ENCODE data around the gene NFATC4.
"Not testable (repeated sequence)": the region's sequence is repeated elsewhere in the genome, so short reads cannot be mapped to it uniquely, and the experiment has no call there.

NFATC4 gene

GRCh38 chr14:24387579-24387978, 19.6 kb downstream of the NFATC4 start:
- not testable (repeated sequence) for H3K4me3 ChIP-seq (ENCODE audit: insufficient read depth, low read depth, low read length); H3K9me3 ChIP-seq (ENCODE audit: control insufficient read depth, low read length); H3K27ac ChIP-seq (ENCODE audit: insufficient read depth, low read depth, low read length, poor library complexity, severe bottlenecking); H3K36me3 ChIP-seq (ENCODE audit: control insufficient read depth, insufficient read depth, low read length); H3K27me3 ChIP-seq (ENCODE audit: control insufficient read depth, insufficient read depth, low read length, poor library complexity, severe bottlenecking); H3K4me1 ChIP-seq (ENCODE audit: control insufficient read depth, insufficient read depth, low read length)
- 87 to 93% methylated on average over 5 of the region's 5 CpGs for WGBS, 2 experiments

GRCh38 chr14:24388474-24389179, 20.6 kb downstream of the NFATC4 start:
- Histone ChIP-seq H3K4me1 (ENCODE audit: control insufficient read depth, insufficient read depth, low read length) (no peaks in the 10 kb centered on the region), H3K4me3 (ENCODE audit: insufficient read depth, low read depth, low read length) (no peak overlapping the region), H3K27me3 (ENCODE audit: control insufficient read depth, insufficient read depth, low read length, poor library complexity, severe bottlenecking) (no peaks in the 10 kb centered on the region), H3K36me3 (ENCODE audit: control insufficient read depth, insufficient read depth, low read length) (no peaks in the 10 kb centered on the region), H3K9me3 (ENCODE audit: control insufficient read depth, low read length) (no peaks in the 10 kb centered on the region), H3K27ac (ENCODE audit: insufficient read depth, low read depth, low read length, poor library complexity, severe bottlenecking) (no peak overlapping the region)
- 85 to 94% methylated on average over 2 of the region's 2 CpGs for WGBS, 2 experiments

DNA sequence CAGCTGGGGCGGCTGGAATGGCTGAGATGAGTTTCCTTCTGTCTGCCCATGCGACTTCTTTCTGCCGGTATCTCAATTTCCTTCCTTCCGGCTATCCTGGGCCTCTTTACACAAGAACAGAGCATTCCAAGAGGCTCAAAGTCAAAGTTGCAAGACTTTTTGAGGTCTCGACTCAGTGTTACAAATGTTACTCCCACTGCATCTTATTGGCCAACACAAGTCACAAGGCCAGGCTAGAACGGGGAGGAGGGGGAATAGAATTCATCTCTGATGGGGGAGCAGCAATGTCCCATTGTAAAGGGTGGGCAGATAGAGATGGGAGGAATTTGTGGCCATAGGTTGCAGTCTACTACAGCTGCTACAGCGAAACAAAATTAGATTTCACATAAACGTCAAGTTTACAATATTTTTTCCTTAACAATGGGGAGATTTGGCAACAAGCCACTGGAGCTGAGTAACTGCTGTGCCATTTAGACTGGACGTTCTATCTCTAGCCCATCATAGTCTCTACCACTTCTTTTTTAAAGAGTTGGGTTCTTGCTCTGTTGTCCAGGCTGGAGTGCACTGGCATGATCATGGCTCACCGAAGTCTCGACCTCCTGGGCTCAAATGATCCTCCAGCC, 21.4 kb downstream of the NFATC4 start:
- Histone ChIP-seq H3K4me1 (ENCODE audit: control insufficient read depth, insufficient read depth, low read length) (no peaks in the 10 kb centered on the region), H3K9me3 (ENCODE audit: control insufficient read depth, low read length) (no peaks in the 10 kb centered on the region), H3K4me3 (ENCODE audit: insufficient read depth, low read depth, low read length) (no peak overlapping the region), H3K27ac (ENCODE audit: insufficient read depth, low read depth, low read length, poor library complexity, severe bottlenecking) (no peak overlapping the region), H3K36me3 (ENCODE audit: control insufficient read depth, insufficient read depth, low read length) (no peaks in the 10 kb centered on the region), H3K27me3 (ENCODE audit: control insufficient read depth, insufficient read depth, low read length, poor library complexity, severe bottlenecking) (no peaks in the 10 kb centered on the region)
- WGBS, 2 experiments = 78 to 82% methylated on average over 11 of the region's 11 CpGs

DNA sequence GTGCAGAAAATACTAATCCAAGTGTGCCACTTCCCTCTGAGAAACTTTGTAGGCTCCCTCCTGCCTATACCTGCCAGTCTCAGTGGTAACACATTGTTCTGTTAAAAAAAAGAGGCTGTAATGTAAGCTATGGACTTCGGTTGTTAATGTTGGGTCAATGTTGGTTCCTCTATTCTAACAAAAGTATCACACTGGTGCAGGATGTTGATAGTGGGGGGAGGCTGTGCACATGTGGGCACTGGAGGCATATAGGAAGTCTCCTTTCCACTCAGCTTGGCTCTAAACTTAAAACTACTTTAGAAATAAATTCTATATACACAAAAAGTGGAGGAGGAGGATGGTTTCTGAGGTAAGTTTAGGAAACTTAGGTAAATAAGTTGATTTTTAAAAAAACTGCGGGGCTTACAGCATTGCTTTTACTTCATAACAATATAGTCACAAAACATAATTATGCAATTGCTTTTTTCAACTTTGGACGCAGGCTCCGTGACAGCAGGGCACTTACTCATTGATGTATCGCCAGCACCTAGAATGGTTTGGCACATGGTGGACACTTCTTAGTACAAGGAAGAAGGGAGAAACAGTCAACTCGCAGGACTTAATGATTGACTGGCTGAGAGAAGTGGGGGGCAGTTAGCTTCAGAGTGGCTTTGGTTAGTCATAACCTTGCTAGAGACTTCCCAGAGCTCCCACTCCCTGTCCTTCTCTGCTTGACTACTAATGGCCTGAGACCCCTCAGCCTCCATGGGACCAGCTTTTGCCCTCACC, 22.9 kb downstream of the NFATC4 start:
- no peaks in the 10 kb centered on the region for H3K36me3 ChIP-seq (ENCODE audit: control insufficient read depth, insufficient read depth, low read length)
- H3K9me3 ChIP-seq (ENCODE audit: control insufficient read depth, low read length) = no peaks in the 10 kb centered on the region
- H3K4me1 ChIP-seq (ENCODE audit: control insufficient read depth, insufficient read depth, low read length) = no peaks in the 10 kb centered on the region
- no peak overlapping the region for H3K4me3 ChIP-seq (ENCODE audit: insufficient read depth, low read depth, low read length)
- no peak overlapping the region for H3K27ac ChIP-seq (ENCODE audit: insufficient read depth, low read depth, low read length, poor library complexity, severe bottlenecking)
- WGBS, 2 experiments = 91 to 94% methylated on average over 5 to 6 of the region's 6 CpGs
- no peaks in the 10 kb centered on the region for H3K27me3 ChIP-seq (ENCODE audit: control insufficient read depth, insufficient read depth, low read length, poor library complexity, severe bottlenecking)

GRCh38 chr14:24392325-24393091, 24.5 kb downstream of the NFATC4 start:
- Histone ChIP-seq H3K4me1 (ENCODE audit: control insufficient read depth, insufficient read depth, low read length) (no peaks in the 10 kb centered on the region), H3K27ac (ENCODE audit: insufficient read depth, low read depth, low read length, poor library complexity, severe bottlenecking) (no peak overlapping the region), H3K27me3 (ENCODE audit: control insufficient read depth, insufficient read depth, low read length, poor library complexity, severe bottlenecking) (no peaks in the 10 kb centered on the region), H3K4me3 (ENCODE audit: insufficient read depth, low read depth, low read length) (no peak overlapping the region), H3K9me3 (ENCODE audit: control insufficient read depth, low read length) (no peaks in the 10 kb centered on the region), H3K36me3 (ENCODE audit: control insufficient read depth, insufficient read depth, low read length) (no peaks in the 10 kb centered on the region)
- 77 to 82% methylated on average over 8 of the region's 8 CpGs for WGBS, 2 experiments

GRCh38 chr14:24394275-24394674, 26.3 kb downstream of the NFATC4 start:
- Histone ChIP-seq H3K9me3 (ENCODE audit: control insufficient read depth, low read length) (no peaks in the 10 kb centered on the region), H3K4me3 (ENCODE audit: insufficient read depth, low read depth, low read length) (no peak overlapping the region), H3K27ac (ENCODE audit: insufficient read depth, low read depth, low read length, poor library complexity, severe bottlenecking) (no peak overlapping the region), H3K36me3 (ENCODE audit: control insufficient read depth, insufficient read depth, low read length) (no peaks in the 10 kb centered on the region), H3K4me1 (ENCODE audit: control insufficient read depth, insufficient read depth, low read length) (peaks cover 5% of the 10 kb centered on the region), H3K27me3 (ENCODE audit: control insufficient read depth, insufficient read depth, low read length, poor library complexity, severe bottlenecking) (no peaks in the 10 kb centered on the region)
- whole genome bisulfite sequencing, 2 experiments = 55 to 79% methylated on average over 2 to 3 of the region's 3 CpGs

DNA sequence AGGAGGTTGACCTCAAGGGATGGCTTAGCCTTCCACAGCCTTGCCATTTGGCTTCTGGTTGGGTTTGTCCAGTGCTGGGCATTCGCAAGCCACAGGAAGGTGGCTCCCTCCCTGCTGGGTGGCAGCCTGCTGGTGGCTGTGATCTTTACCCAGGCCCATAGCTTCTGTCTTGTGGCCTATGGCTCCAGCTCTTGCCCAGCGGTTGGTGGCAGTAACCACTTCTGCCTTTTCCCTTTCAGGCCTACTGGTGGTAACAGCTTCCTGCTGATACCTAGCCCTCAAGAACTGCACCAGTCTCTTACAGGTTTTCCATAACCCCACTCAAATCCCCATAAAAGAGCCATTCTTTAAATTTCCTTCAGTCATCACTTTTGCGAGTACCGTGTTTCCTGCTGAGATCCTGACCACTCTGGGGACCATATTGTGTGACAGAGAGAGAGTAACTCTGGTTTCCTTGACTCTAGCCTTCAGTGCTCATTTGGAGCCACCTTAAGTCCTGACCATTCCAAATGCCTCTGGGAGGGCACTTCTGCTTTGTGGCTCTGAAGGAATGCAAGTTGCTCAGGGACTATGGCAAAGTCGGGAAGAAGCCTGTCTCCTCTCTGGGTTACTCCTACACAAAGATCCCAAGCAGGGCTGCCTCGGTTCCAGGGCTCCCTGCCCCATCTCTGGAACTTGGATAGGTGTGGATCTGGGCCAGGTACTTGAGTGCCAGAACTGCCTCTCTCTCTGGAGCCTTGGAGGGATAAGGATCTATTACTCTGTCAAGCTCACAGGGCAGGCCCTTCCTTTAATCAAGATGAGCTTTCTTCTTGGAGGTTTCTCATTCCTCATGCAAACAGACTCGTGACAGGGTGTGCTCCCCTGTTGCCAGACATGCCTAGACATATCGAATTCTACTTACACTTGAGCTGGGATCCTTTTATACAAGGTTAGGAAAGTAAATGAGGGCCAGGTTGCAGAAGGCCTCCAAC, 27.9 kb downstream of the NFATC4 start:
- Histone ChIP-seq H3K36me3 (ENCODE audit: control insufficient read depth, insufficient read depth, low read length) (no peaks in the 10 kb centered on the region), H3K27me3 (ENCODE audit: control insufficient read depth, insufficient read depth, low read length, poor library complexity, severe bottlenecking) (no peaks in the 10 kb centered on the region), H3K9me3 (ENCODE audit: control insufficient read depth, low read length) (no peaks in the 10 kb centered on the region), H3K4me3 (ENCODE audit: insufficient read depth, low read depth, low read length) (no peak overlapping the region), H3K27ac (ENCODE audit: insufficient read depth, low read depth, low read length, poor library complexity, severe bottlenecking) (no peak overlapping the region), H3K4me1 (ENCODE audit: control insufficient read depth, insufficient read depth, low read length) (peaks cover 18% of the 10 kb centered on the region)
- 77 to 82% methylated on average over 8 of the region's 8 CpGs for WGBS, 2 experiments

GRCh38 chr14:24397639-24398292, 29.8 kb downstream of the NFATC4 start:
- Histone ChIP-seq H3K27ac (ENCODE audit: insufficient read depth, low read depth, low read length, poor library complexity, severe bottlenecking) (no peak overlapping the region), H3K27me3 (ENCODE audit: control insufficient read depth, insufficient read depth, low read length, poor library complexity, severe bottlenecking) (no peaks in the 10 kb centered on the region)
- 67 to 80% methylated on average over 6 of the region's 6 CpGs for WGBS, 2 experiments

GRCh38 chr14:24398293-24398652, 30.3 kb downstream of the NFATC4 start:
- Histone ChIP-seq H3K9me3 (ENCODE audit: control insufficient read depth, low read length) (no peaks in the 10 kb centered on the region), H3K4me1 (ENCODE audit: control insufficient read depth, insufficient read depth, low read length) (peaks cover 19% of the 10 kb centered on the region), H3K4me3 (ENCODE audit: insufficient read depth, low read depth, low read length) (no peak overlapping the region), H3K27me3 (ENCODE audit: control insufficient read depth, insufficient read depth, low read length, poor library complexity, severe bottlenecking) (no peaks in the 10 kb centered on the region), H3K27ac (ENCODE audit: insufficient read depth, low read depth, low read length, poor library complexity, severe bottlenecking) (no peak overlapping the region), H3K36me3 (ENCODE audit: control insufficient read depth, insufficient read depth, low read length) (no peaks in the 10 kb centered on the region)
- 19 to 28% methylated on average over 4 to 5 of the region's 7 CpGs for WGBS, 2 experiments

More at GRCh38 chr14:24397639-24398292, 29.8 kb downstream of the NFATC4 start:
- Histone ChIP-seq H3K36me3 (ENCODE audit: control insufficient read depth, insufficient read depth, low read length) (no peaks in the 10 kb centered on the region), H3K9me3 (ENCODE audit: control insufficient read depth, low read length) (no peaks in the 10 kb centered on the region), H3K4me3 (ENCODE audit: insufficient read depth, low read depth, low read length) (no peak overlapping the region), H3K4me1 (ENCODE audit: control insufficient read depth, insufficient read depth, low read length) (peaks cover 18% of the 10 kb centered on the region)
